Measurements from ENCODE around the gene GRIK3.

DNA sequence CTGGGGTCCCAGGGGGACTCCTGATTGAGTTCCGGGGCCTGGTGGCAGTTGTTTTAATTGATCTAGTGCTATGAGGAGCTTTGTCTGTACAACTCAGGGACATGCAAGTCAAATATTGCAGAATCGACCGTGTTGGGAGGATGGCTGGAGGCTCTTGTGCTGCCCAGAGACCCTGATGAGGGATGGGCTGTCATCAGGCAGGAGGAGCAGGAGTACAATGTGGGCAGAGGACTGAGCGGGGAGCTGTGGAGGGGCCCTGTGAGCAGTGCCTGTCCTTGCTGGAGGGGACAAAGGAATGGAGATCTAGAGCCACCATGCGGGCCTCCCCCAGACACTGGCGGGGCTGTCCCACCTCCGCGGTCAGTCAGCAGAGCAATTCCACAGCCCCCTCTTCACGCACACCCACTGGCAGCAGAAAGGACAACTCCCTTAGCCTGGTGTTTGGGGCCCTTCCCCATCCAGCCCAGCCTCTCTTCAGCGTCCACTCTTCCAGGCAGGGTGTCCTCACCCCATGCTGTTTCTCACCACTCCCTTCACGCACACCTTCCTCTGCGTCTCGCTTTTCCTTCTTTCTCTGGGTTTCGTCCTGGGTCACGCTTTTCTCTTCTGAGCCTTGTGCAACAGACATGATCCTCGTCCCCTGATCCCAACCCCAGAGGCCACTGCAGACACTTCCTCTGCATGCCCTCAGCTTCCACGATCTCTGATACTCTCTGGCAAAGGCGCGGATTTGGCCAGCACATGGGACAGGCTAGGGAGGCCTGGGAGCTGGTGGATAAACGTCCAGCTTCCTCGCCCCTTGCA, 122.6 kb downstream of the GRIK3 start:
- no peak for TF ChIP-seq GABPA (IDR thresholded peaks at IDR 0.05; ENCODE audit: low read depth)
- TF ChIP-seq, protein P1, sequence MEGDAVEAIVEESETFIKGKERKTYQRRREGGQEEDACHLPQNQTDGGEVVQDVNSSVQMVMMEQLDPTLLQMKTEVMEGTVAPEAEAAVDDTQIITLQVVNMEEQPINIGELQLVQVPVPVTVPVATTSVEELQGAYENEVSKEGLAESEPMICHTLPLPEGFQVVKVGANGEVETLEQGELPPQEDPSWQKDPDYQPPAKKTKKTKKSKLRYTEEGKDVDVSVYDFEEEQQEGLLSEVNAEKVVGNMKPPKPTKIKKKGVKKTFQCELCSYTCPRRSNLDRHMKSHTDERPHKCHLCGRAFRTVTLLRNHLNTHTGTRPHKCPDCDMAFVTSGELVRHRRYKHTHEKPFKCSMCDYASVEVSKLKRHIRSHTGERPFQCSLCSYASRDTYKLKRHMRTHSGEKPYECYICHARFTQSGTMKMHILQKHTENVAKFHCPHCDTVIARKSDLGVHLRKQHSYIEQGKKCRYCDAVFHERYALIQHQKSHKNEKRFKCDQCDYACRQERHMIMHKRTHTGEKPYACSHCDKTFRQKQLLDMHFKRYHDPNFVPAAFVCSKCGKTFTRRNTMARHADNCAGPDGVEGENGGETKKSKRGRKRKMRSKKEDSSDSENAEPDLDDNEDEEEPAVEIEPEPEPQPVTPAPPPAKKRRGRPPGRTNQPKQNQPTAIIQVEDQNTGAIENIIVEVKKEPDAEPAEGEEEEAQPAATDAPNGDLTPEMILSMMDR (IDR thresholded peaks at IDR 0.05; ENCODE audit: insufficient read depth, low read length), result no peak
